ENCODE data around the gene FNDC10.
"Not testable (repeated sequence)": the region's sequence is repeated elsewhere in the genome, so short reads cannot be mapped to it uniquely, and the experiment has no call there.

Gene FNDC10

DNA sequence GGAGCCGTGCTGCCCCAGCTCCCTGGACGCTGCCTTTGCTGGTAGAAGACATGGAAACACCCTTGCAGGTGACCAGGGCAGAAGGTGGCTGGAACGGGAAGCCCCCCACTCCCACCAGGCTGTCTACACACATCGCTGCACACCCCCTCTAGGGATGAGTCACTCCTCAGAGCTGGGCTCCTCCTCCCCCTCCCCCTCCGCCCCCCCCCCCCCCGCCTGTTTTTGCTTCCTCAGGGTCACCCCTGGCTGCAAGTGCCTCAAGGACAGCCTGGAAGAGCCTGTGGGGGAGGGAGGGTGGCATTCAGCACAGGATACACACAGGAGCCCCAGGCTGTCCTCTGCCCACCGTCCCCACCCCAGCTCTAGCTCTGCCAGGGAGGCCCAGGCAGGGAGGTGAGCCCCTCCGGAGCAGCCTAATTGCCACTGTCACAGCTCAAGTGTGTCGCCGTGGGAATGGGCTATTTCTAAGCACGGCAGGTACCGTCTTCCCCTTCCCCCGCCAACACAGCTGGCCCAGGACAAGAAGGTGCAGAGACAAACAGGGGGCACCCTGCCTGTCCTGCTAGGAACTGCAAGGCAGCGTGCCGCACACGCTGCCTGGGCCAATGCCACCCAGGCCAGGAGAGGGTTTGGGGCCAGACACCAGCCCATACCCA is 2.5 kb downstream of the FNDC10 start:
- DNase-seq, result no peak

DNA sequence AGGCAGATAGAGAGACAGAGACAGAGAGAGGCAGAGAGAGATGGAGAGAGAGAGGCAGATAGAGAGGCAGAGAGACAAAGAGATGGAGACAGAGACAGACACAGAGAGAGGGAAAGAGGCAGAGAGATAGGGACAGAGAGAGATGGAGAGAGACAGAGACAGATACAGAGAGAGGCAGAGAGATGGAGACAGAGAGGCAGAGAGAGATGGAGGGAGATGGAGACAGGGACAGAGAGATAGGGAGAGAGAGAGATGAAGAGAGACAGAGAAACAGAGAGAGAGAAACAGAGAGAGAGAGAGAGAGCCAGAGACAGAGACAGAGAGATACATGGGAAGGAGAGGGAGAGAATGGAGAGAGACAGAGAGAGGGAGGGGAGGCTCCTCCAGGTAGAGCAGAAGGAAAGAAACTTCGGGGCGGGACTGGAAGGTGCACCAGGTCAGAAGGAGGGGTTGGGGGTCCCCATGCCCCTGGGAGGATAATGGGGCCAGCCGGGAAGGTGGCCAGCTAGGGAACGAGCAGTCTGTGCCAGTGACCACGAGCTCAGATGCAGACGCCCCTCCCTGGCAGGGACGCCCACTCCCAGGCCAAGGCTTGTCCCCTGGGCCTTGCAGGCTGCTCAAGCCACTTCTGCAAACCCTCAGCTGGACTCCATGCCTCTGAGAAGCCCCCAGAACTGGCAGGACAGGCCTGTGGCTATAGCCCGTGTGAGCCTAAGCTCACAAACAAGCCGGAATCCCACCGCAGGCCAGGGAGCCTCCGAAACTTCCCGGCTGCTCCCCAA is 3.3 kb downstream of the FNDC10 start:
- no peak for DNase-seq

DNA sequence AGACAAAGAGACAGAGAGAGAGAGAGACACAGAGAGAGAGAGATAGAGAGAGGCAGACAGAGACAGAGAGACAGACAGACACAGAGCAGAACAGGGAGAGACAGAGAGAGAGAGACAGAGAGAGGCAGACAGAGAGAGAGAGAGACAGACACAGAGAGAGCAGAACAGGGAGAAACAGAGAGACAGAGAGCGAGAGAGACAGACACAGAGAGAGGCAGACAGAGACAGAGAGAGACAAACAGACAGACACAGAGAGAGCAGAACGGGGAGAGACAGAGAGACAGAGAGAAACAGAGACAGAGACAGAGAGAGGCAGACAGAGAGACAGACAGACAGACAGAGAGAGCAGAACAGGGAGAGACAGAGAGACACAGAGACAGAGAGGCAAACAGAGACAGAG is 4.6 kb downstream of the FNDC10 start:
- not testable (repeated sequence) for DNase-seq

DNA sequence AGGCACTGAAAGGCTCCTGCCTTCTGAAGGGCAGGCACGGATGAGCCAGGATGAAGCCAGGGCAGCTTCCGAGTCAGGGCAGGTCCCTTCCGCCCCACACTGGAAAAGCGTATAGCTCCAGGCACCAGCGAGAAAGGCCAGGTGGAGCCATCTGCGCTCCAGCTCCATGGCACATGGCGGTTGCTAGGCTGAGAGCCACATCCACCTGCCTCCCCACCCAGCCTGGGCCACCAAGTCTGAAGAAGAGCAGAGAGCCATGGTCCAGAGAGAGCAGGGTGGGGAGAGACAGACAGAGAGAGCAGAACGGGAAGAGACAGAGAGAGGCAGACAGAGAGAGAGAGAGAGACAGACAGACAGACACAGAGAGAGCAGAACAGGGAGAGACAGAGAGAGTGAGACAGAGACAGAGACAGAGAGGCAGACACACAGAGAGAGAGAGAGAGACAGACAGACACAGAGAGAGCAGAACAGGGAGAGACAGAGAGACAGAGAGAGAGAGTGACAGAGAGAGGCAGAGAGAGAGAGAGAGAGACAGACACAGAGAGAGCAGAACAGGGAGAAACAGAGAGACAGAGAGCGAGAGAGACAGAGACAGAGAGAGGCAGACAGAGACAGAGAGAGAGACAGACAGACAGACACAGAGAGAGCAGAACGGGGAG is 5.2 kb downstream of the FNDC10 start:
- no peak for DNase-seq

DNA sequence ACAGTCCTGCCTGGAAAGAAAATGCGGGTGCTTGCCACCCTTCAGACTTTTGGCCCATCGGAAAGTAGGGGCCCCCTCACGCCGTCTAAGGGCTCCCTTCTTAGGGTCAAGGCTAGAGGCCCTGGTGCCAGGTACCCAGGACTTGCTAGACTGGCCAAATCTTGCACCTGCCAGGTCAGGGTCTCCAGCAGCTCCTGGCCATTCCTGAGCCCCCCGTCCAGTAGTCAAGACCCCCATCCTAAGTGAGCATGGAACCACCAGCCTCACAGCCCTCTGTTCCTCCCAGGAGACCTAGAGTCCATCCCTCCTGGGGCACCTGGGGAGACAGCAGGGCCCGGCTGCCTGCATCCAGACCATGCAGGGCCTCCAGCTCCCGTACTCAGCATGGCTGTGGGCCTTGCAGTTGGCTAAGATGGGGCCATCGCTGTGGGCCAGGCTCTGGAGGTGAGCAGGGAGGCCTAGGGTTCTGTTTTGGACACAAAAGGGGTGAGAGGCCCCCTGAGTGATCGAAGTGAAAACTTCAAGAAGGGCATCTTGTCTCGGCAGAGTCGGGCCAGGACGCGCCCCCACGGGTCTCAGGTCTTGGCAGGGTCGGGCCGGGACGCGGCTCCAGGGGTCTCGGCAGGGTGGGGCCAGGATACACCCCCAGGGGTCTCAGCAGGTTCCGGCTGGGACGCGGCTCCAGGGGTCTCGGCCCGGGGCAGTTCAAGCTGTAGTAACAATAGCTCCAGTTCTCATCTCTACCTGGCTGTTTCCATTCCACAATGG is 5.9 kb downstream of the FNDC10 start:
- DNase-seq, result no peak

DNA sequence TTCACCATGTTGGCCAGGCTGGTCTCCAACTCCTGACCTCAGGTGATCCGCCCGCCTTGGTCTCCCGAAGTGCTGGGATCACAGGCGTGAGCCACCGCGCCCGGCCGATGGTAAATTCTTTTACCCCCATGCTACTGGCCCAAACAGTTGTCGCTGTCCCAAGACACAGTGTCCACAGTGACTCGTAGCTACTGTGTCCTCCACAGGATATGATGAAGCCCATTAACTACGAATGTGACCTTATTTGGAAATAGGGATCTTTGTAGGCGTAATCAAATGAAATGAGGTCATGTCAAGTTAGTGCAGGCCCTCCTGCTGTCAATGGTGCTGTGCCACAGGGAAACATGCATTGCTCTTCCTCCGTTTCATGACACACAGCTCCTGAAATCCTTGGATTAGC is 8.5 kb downstream of the FNDC10 start:
- DNase-seq, result no peak

DNA sequence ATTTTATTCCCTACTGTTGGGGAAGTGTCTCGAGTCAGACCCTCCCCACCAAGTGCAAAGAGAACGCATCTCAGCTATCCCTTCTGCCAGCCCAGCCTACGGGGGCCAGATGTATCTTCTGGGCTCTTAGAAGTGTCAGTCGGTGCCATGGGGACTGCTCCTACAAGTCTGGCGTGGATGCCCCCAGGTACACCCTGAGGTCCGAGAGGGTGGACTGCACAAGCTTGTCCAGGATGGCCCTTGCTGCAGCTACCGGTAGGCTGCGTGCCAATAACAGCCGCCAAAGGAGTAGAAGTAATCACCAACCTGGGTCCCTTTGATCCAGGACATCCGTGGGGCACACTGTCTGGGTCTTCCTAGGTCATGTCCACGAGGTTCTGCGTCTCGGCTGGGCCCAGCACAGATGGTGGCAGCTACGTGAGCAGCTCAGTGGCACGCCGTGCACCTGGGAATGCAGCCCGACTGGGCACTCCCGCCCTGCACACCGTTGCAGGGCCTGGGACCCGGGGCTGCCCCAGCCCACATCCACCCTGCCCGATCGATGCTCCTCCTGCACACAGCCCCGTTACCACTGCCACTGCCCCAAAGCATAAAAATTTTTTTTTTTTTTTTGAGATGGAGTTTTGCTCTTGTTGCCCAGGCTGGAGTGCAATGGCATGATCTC is 16.5 kb downstream of the FNDC10 start:
- no peak for DNase-seq

DNA sequence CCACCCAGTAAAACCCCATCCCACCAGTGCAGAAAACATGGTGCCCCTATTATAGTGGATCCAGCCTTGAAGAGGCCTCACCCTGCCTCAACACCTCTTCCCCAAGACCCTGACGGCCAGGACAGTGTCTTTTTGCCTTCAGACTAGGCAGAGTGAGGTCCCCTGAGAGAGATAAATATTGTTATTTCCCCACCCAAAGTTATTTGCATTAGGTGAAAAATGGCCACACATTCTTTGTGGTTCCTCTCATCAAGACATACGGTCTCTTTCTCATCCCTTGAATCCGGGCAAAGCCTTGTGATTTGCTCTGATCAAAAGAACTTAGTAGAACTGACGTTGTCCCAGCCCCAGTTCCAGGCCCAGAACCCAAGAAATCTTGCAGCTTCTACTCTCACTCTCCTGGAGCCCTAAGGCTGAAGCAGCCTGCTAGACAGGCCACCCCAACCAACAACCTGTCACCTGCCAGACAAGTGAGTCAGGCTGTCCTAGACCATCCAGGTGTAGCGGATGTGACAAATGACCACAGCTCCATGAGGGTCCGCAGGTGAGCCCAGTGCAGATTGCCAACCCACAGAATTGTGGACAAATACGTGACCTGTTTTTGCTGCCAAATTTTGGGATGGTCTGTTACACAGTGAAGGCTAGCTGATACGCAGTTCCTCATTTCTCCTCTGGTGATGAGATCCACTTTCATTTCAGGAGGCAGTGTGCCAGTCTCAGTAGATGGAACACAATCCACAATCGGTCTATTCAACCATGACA is 17.2 kb downstream of the FNDC10 start:
- DNase-seq, result no peak

DNA sequence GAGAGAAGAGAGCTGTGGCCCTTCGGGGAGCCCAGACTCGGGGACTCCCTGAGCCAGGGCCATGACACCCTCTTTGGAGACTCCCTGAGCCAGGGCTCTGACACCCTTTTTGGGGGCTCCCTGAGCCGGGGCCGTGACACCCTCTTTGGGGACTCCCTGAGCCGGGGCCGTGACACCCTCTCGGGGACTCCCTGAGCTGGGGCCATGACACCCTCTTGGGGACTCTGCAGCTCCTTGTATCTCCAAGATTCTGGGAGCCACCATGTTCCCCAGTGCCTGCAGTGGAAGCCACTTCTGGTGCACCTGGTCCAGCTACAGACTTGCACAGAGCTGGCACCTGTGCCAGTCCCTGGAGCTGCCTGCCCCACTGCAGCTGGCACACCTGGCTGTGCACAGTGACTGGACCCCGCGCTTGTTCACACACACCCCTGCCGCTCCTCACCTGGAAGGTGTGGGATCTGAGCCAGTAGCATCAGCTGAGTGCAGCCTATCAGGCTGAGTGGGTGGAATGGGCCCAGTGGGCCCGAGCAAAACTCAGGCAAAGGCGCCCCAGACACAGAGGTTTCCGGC is 21.5 kb downstream of the FNDC10 start:
- no peak for DNase-seq

DNA sequence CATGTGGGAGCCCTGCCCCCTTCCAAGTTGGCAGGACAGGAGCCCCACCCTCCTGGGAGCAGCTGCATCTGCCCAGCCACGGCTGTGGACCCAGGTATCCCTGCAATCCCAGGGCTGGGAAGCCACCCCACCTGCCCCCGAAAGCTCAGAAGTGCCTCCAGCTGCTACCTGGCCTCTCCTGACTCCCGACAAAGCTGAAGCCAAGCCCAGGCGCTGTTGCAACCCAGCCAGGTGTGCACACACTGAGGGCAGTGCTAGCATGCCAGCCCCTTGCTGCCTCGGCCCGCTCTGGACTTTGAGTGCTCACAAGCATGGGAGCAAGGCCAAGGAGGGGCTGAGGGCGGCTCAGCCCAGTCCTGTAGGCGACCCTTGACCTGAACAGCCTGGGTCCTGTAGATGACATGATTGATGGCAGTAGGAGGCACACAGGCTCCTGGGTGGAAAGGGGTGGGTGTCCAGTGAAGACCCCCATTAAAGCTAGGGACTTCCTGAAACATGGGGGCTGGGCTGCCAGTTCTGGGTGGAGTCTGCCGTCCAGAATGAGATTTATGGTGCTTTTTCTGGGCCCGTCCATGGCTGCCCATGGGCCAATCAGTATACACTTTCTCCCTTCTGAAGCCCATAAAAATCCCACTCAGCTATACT is 22.4 kb downstream of the FNDC10 start:
- DNase-seq, result no peak

DNA sequence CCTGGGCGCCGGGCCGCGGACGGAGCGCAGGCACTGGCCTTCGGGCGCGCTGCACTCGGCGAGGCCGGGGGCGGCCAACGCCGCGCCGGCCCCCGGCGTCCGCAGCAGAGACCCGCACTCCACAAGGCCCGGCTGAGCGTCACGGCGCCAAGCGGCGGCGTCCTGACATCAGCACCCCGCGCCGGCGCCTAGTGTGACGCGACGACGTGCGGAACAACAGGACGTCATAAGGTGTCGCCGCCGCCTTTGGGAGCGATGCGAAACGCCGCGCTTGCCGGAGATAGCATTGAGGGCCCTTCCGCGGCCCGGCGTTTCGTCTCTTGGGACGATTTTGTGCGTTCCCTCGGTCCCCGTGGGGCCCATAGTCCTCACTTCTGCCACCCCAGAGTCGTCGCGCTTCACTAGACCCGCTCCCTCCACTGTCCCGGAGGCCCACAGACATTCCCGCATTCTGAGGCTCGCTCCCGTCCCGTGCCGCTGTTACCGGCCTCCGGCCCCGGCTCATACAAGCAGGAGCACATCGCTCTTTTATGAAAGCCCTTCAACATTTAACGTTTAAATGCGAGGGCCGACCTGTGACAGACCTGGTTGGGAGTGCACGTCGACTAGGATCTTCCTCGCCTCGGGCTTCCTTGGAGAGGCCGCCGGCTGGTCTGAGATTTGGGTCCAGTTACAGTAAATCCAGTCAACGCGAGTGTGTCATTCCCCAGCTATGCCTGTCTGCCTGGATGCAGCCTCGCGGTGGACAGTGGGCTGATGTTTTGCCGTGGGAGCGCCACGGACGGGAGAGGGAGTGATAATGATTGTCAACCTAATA is 25.0 kb downstream of the FNDC10 start, which contains the start of gene SSU72:
TSS of gene SSU72 (minus strand) at position 143 of the 817 bp plus-strand sequence. CDS start 306 bp downstream, outside the sequence.
- DNase-seq, result peak; percentile 78

DNA sequence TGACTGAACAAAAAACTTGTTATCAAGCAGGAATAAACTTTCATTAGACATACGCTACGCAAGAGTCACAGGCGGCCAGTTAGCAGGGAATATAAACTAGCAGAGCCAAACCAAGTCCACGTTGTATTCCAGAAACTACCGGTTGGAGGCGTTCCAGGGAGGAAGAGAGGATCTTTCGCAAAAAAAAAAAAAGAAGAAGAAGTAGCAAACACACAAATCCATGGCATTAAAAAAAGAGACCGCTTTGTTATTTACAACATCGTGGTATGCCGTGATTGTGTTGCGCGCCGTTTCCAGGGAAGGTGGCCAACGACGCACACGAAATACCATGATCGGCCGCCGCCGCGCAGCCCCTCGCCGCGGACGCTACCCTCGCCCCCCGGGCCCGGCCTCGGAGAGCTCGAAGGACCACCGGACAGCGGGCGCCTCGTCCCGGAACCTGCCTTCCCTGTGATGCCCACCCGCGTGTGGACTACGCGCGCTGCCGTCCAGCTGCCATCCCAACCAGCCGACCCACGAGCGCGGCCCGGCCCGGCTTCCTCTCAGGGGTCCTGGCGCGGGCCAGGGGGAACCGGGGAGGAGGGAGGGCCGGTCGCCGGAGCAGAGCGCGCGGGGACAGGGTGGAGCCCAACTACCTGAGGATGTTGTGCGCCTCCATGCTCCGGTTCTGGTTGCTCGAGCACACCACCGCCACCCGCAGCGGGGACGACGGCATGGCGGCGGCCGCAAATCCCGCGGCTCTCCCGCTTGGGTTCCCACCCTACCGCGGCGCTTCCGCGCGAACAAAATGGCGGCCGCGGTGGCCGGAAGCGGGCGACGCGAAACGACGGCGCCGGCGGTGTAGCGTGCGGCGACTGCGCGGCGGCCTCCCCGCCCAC is 25.9 kb downstream of the FNDC10 start:
- peak; percentile 54 for DNase-seq

DNA sequence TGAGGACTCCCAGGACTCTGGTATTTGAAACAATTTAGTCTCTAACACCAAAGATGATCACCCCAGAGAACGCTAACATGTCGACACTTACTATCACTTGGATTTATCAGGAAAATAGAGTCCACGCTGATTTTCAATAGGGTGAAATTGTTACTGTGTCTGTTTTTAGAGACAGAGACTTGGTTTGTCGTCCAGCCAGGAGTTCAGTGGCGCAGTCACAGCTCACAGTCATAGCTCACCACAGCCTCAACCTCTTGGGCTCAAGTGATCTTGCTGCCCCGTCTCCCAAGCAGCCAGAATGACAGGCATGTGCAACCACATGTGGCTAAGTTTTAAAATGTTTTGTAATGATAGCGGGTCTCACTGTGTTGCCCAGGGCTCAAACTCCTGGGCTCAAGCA is 30.6 kb downstream of the FNDC10 start:
- no peak for DNase-seq

DNA sequence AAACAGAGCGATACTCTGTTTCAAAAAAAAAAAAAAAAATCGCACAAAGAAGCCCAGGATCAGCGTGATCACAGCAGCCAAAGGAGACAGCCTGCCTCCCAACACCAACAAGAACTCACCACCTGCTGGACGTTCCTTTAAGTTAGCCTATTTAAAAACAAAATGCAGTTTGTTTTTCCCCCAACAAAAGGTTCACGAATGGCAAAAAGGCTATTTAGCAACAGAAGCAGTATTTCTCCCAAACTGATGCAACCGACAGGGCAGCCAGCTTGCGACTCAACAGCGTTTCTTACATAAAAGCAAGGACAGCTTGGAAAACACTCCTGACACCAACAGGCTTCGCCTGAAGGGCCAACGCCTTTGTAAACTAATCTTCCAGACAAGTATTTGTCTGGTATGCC is 32.0 kb downstream of the FNDC10 start:
- DNase-seq, result no peak

DNA sequence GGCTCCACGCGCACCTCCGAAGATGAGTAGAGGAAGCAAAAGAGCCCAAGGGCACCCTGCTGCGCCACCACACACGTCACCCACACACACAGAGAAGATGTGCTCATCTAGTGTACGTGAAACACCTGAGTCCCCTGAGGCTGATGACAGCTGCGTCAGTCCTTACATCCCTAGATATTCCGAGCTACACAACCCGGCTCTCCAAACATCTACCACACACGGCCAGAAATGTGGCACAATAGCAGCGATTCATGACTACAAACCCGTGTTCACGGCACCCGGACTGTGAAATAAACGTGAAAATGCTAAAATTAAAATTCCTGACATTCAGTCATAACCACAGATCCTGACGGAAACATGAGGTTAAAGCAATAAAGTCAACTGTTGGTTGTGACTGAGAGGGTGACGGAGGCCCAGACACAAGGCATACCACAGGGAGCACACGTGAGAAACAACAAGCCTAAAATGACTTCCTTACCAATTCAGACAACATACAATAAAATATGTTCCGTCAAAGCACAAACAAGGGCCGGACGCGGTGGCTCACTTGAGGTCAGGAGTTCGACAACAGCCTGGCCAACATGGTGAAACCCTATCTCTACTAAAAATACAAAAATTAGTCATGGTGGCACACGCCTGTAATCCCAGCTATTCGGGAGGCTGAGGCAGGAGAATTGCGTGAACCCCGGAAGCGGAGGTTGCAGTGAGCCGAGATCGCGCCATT is 32.6 kb downstream of the FNDC10 start:
- DNase-seq, result no peak

DNA sequence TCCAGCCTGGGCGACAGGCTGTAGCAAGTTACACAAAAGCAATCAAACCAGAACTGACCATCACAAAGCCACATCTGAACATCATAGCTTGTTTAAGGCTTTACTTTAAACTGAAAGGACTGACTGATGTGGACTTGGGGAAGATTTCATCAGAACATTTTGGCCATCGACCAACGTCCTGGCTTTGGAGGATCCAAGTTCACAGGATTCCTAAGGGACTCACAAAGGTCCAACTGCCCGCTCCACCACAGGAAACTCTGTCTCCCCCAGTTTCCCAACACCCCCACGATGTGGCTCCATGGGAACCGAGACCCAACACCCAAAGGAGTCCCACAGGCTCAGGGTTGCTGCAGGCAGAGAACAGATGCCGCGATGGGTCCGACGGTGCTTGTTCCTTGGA is 34.6 kb downstream of the FNDC10 start:
- DNase-seq, result no peak

DNA sequence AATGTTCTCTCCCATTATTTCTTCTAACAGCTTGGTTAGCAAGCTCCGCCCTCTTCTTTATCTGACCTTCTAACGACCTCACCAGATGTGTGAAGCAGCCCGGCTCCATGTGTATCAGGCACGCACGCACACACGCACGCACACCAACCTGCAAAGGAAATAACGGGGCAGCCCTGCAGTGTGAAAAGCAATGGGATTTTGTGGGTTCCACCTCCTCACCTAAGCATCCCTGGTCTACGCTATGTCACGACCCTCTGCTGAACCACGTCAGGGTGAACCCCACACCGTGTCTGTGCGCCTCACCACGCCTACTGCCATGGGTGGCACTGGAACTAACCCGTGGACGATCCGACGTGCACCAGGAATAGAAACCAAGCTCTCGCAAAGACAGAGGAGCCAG is 35.7 kb downstream of the FNDC10 start:
- no peak for DNase-seq

DNA sequence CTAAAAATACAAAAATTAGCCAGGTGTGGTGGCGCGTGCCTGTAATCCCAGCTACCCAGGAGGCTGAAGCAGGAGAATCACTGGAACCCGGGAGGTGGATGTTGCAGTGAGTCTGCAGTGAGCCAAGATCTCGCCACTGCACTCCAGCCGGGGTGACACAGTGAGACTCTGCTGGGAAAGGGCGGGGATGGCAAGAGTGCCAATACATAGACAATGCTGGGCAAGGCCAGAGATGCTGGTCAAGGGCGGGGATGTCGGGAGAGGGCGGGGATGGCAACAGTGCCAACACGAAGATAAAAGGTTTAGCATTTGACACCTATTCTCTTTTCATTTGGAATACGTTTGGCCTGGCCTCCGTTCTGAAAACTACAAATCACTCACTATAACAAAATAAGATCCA is 36.2 kb downstream of the FNDC10 start:
- DNase-seq, result no peak
